Endodermal cell (in vitro differentiated cells): ENCODE results near the gene TSTD2. TPM values are rescaled to one million over a fixed set of nuclear protein-coding genes. Genes with fewer than 3 reads are reported as not detected.

ENCODE experiments used
- DNase-seq: peaks from one replicate; pipeline ENCODE4 v3.0.0-alpha.2; 2017
- H3K27ac ChIP-seq: 2 replicates; pipeline ENCODE4 v1.5.1; 2013; ENCODE audit warnings: mild to moderate bottlenecking, low read depth, low read length, moderate library complexity
- H3K27me3 ChIP-seq: 2 replicates; pipeline ENCODE4 v1.6.1; 2013; ENCODE audit warnings: mild to moderate bottlenecking, low read length, moderate library complexity; ENCODE audit not compliant: insufficient read depth, control insufficient read depth, poor library complexity, severe bottlenecking
- H3K36me3 ChIP-seq: 2 replicates; pipeline ENCODE4 v1.7.0; 2013; ENCODE audit warnings: mild to moderate bottlenecking, low read length, moderate library complexity; ENCODE audit not compliant: control insufficient read depth, insufficient read depth
- H3K4me1 ChIP-seq: one replicate; pipeline ENCODE4 v1.7.0; 2013; ENCODE audit warnings: low read length; ENCODE audit not compliant: control insufficient read depth, insufficient read depth
- H3K4me3 ChIP-seq: 2 replicates; pipeline ENCODE4 v1.5.1; 2013; ENCODE audit warnings: mild to moderate bottlenecking, low read length, moderate library complexity
- H3K9ac ChIP-seq: 2 replicates; pipeline ENCODE4 v1.6.1; 2013; ENCODE audit warnings: mild to moderate bottlenecking, low read length, moderate library complexity; ENCODE audit not compliant: poor library complexity, severe bottlenecking; ENCODE audit errors: extremely low read depth
- H3K9me3 ChIP-seq: 2 replicates; pipeline ENCODE4 v1.6.1; 2013; ENCODE audit warnings: mild to moderate bottlenecking, low read length, moderate library complexity; ENCODE audit not compliant: control insufficient read depth
- H3K27ac Mint-ChIP-seq: 2 replicates; pipeline ENCODE4 v1.8.0; 2020; ENCODE audit warnings: mixed read lengths
- H3K27me3 Mint-ChIP-seq: 2 replicates; pipeline ENCODE4 v1.8.0; 2021; ENCODE audit warnings: mild to moderate bottlenecking, mixed read lengths; ENCODE audit not compliant: insufficient read depth
- H3K36me3 Mint-ChIP-seq: 2 replicates; pipeline ENCODE4 v1.8.0; 2020; ENCODE audit warnings: low read depth, mixed read lengths
- H3K4me1 Mint-ChIP-seq: 2 replicates; pipeline ENCODE4 v1.8.0; 2020; ENCODE audit warnings: mixed read lengths
- H3K4me3 Mint-ChIP-seq: 2 replicates; pipeline ENCODE4 v1.8.0; 2020; ENCODE audit warnings: mild to moderate bottlenecking, moderate library complexity, mixed read lengths
- H3K9me3 Mint-ChIP-seq: 2 replicates; pipeline ENCODE4 v1.8.0; 2020; ENCODE audit warnings: mild to moderate bottlenecking, mixed read lengths
- CTCF ChIP-seq: fragments of 200-600 bp; sonication (generic); conservative IDR thresholded peaks from 2 replicates; pipeline ENCODE4 v1.5.0; 2021; ENCODE audit warnings: antibody characterized with exemption, mild to moderate bottlenecking
- WGBS, 2 experiments: methylation state at CpG; one replicate each; pipeline versions ENCODE4 v1.1.5 to v1.1.7; 2013; ENCODE audit warnings: missing lambda C conversion rate in 2 of 2, mixed read lengths in 1 of 2; ENCODE audit not compliant: insufficient coverage in 1 of 2, insufficient read length in 1 of 2; 5-methylcytosine and 5-hydroxymethylcytosine counted together
- total RNA-seq, 2 donors: library from RNA; stranded (reverse); fragmentation: NEBNext Ultra II Directional in 1 of 2; extraction: Animal tissue kit (Norgen Biotek cat#: 25700) in 1 of 2; gene quantifications; 2 replicates in 1 of 2; 3 replicates in 1 of 2; pipeline ENCODE4 v1.2.1, GENCODE V29; 2021

Gene TSTD2
- total RNA-seq, 2 donors from 2014 or later, result 23.0 TPM

- Histone ChIP-seq H3K36me3 (peaks cover 89% of the 10 kb centered on the region), H3K27ac (no peak overlapping the region), H3K4me1 (no peaks in the 10 kb centered on the region), H3K4me3 (no peak overlapping the region), H3K9me3 (no peaks in the 10 kb centered on the region), H3K27me3 (no peaks in the 10 kb centered on the region), H3K9ac (no peak overlapping the region)
- Mint-ChIP-seq H3K4me3 (no peak overlapping the region), H3K4me1 (no peaks in the 10 kb centered on the region), H3K9me3 (no peaks in the 10 kb centered on the region), H3K27ac (no peak overlapping the region), H3K27me3 (no peaks in the 10 kb centered on the region), H3K36me3 (peaks cover 43% of the 10 kb centered on the region)
- no peak for DNase-seq
- TF ChIP-seq CTCF, result no peak
Observed at GRCh38 chr9:97645720-97646119, 12.6 kb upstream of the TSTD2 start.

GRCh38 chr9:97640325-97640724 lies 7.2 kb upstream of the TSTD2 start:
- no peak overlapping the region for H3K27ac ChIP-seq
- peaks cover 13% of the 10 kb centered on the region for H3K4me1 Mint-ChIP-seq
- H3K27ac Mint-ChIP-seq, result no peak overlapping the region
- no peaks in the 10 kb centered on the region for H3K9me3 ChIP-seq
- H3K27me3 Mint-ChIP-seq, result no peaks in the 10 kb centered on the region
- H3K4me1 ChIP-seq, result peaks cover 2% of the 10 kb centered on the region
- no peak overlapping the region for H3K9ac ChIP-seq
- H3K4me3 Mint-ChIP-seq, result no peak overlapping the region
- no peak overlapping the region for H3K4me3 ChIP-seq
- no peaks in the 10 kb centered on the region for H3K27me3 ChIP-seq
- TF ChIP-seq CTCF, result no peak
- peaks cover 23% of the 10 kb centered on the region for H3K36me3 Mint-ChIP-seq
- H3K36me3 ChIP-seq, result peaks cover 41% of the 10 kb centered on the region
- no peak for DNase-seq
- H3K9me3 Mint-ChIP-seq, result no peaks in the 10 kb centered on the region
- WGBS, 2 experiments, result 91 to 96% methylated on average over 2 of the region's 2 CpGs

GRCh38 chr9:97638666-97639065 lies 5.5 kb upstream of the TSTD2 start:
- peaks cover 17% of the 10 kb centered on the region for H3K36me3 Mint-ChIP-seq
- WGBS, 2 experiments, result 83 to 90% methylated on average over 2 to 3 of the region's 3 CpGs
- Histone ChIP-seq H3K9me3 (no peaks in the 10 kb centered on the region), H3K4me3 (no peak overlapping the region), H3K27me3 (no peaks in the 10 kb centered on the region), H3K4me1 (peaks cover 2% of the 10 kb centered on the region), H3K27ac (no peak overlapping the region), H3K9ac (no peak overlapping the region), H3K36me3 (peaks cover 27% of the 10 kb centered on the region)
- H3K4me1 Mint-ChIP-seq, result peaks cover 23% of the 10 kb centered on the region
- no peaks in the 10 kb centered on the region for H3K27me3 Mint-ChIP-seq
- H3K4me3 Mint-ChIP-seq, result no peak overlapping the region
- H3K27ac Mint-ChIP-seq, result no peak overlapping the region
- TF ChIP-seq CTCF, result peak; percentile 62
- H3K9me3 Mint-ChIP-seq, result no peaks in the 10 kb centered on the region
- peak; percentile 60 for DNase-seq
